A673 (cell line): ENCODE measurements around the gene PDE4C. TPM values are rescaled to one million over a fixed set of nuclear protein-coding genes. Genes with fewer than 3 reads are reported as not detected.

Experiments used
- BruUV-seq: library from RNA; stranded (reverse); fragments of 400-500 nt; replicated peaks from 2 replicates; lab custom pipeline; 2021; lab: Mats Ljungman, UMichigan
- CTCF ChIA-PET: fragments of 300-600 bp; sonication (Branson Sonifier 250); formaldehyde crosslinking; loops from one replicate; lab custom pipeline; 2022; ENCODE audit warnings: antibody characterized with exemption; lab: Charles Lee
- POLR2A ChIA-PET: fragments of 300-600 bp; sonication (Branson Sonifier 250); formaldehyde crosslinking; loops from one replicate; lab custom pipeline; 2022; ENCODE audit warnings: antibody characterized with exemption; ENCODE audit not compliant: low non-redundant PET; lab: Charles Lee
- DNase-seq: peaks from one replicate; pipeline ENCODE4 v3.0.0-alpha.2; 2015; ENCODE audit warnings: low spot score
- H3K27ac ChIP-seq: fragments of 200-600 bp; sonication (generic); 2 replicates; pipeline ENCODE4 v1.5.1; 2016; ENCODE audit warnings: mixed run types, low read depth, mild to moderate bottlenecking, mixed read lengths, antibody characterized with exemption, low read length; ENCODE audit not compliant: poor library complexity, severe bottlenecking
- H3K27me3 ChIP-seq: fragments of 200-600 bp; sonication (generic); replicated peaks from 2 replicates; pipeline ENCODE4 v1.6.1; 2017; ENCODE audit warnings: mixed run types, low read depth, mild to moderate bottlenecking, mixed read lengths, antibody characterized with exemption, low read length; ENCODE audit not compliant: insufficient read depth, poor library complexity
- H3K36me3 ChIP-seq: fragments of 200-600 bp; sonication (generic); 2 replicates; pipeline ENCODE4 v1.6.1; 2016; ENCODE audit warnings: mixed run types, mild to moderate bottlenecking, mixed read lengths, antibody characterized with exemption, low read length; ENCODE audit not compliant: insufficient read depth, poor library complexity, severe bottlenecking
- H3K4me1 ChIP-seq: fragments of 200-600 bp; sonication (generic); 2 replicates; pipeline ENCODE4 v1.6.1; 2017; ENCODE audit warnings: mixed run types, mild to moderate bottlenecking, mixed read lengths, antibody characterized with exemption, low read length; ENCODE audit not compliant: insufficient read depth, poor library complexity, severe bottlenecking
- H3K4me3 ChIP-seq: fragments of 200-600 bp; sonication (generic); 2 replicates; pipeline ENCODE4 v1.5.1; 2016; ENCODE audit warnings: low read depth, mixed run types, mild to moderate bottlenecking, mixed read lengths, low read length; ENCODE audit not compliant: poor library complexity, severe bottlenecking
- H3K9me3 ChIP-seq: fragments of 200-600 bp; sonication (generic); 2 replicates; pipeline ENCODE4 v1.6.1; 2016; ENCODE audit warnings: mixed run types, low read depth, mild to moderate bottlenecking, mixed read lengths, antibody characterized with exemption, low read length; ENCODE audit not compliant: poor library complexity, severe bottlenecking
- CTCF ChIP-seq: fragments of 300-800, 200-600 bp; sonication (generic); conservative IDR thresholded peaks from 2 replicates; pipeline ENCODE4 v1.5.1; 2017; ENCODE audit warnings: low read depth, mild to moderate bottlenecking, antibody characterized with exemption, low read length, moderate library complexity, mixed read lengths
- EZH2 ChIP-seq: fragments of 200-600 bp; sonication (generic); IDR thresholded peaks from 2 replicates; pipeline ENCODE4 v1.6.1; 2017; ENCODE audit warnings: borderline replicate concordance, low read depth, mild to moderate bottlenecking, mixed read lengths, antibody characterized with exemption, low read length; ENCODE audit not compliant: poor library complexity, severe bottlenecking
- intact Hi-C: fragments of 100-400 bp; cut with micrococcal nuclease; formaldehyde crosslinking; loops from one replicate; pipeline ENCODE4 v1.10.0; 2022; ENCODE audit not compliant: unreplicated experiment
- total RNA-seq: library from RNA; stranded (reverse); gene quantifications from 2 replicates; pipeline ENCODE4 v1.2.3, GENCODE V29; 2021

PDE4C gene
- total RNA-seq, 1 experiment from 2014 or later: not detected

GRCh38 chr19:18202397-18202777 is 23.9 kb downstream of the PDE4C start:
- POLR2A ChIA-PET: no interaction called here
- TF ChIP-seq EZH2 (no peak), CTCF (no peak)
- no peaks in the 10 kb centered on the region for H3K27me3 ChIP-seq
- no TSS peak for BruUV-seq
- H3K4me1 ChIP-seq: peaks cover 12% of the 10 kb centered on the region
- no peak for DNase-seq
- peak overlapping the region; percentile 60 for H3K4me3 ChIP-seq
- no peaks in the 10 kb centered on the region for H3K9me3 ChIP-seq
- intact Hi-C loops: loop anchor here (5.0 kb wide), 2 partner anchors 120 to 215 kb away; partner anchors contain the start of genes LSM4 and SSBP4
- no peak overlapping the region for H3K27ac ChIP-seq
- peaks cover 14% of the 10 kb centered on the region for H3K36me3 ChIP-seq
- CTCF ChIA-PET: no interaction called here

DNA sequence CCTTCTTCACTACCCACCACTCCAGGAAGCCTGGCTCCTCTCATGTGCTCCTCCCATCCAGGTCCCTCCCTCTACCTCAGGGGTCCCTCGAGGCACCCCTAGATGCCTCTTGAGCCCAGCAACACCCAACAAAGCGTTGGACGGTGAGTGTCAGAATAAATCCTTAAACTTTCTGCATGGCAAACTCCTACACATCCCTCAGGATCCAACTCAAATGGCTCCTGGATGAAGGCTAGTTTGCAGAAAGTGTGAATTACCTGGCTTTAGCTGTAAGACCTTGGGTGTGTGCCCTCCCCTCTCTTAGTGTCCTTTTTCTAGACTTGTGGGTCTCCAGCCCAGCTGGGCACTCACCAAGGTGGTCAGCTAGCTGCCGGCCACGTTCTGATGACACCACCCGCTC is 27.9 kb downstream of the PDE4C start:
- BruUV-seq: no TSS peak
- intact Hi-C loops: no loop called here
- Histone ChIP-seq H3K9me3 (no peaks in the 10 kb centered on the region), H3K27ac (no peak overlapping the region), H3K4me3 (no peak overlapping the region), H3K27me3 (no peaks in the 10 kb centered on the region), H3K36me3 (peaks cover 14% of the 10 kb centered on the region), H3K4me1 (peaks cover 15% of the 10 kb centered on the region)
- DNase-seq: no peak
- TF ChIP-seq EZH2 (no peak), CTCF (no peak)
- ChIA-PET CTCF (no interaction called here), POLR2A (interaction anchor here (0.6 kb wide), 1 partner anchor 81 kb away, joined by 9 read pairs; no protein-coding TSS in a partner anchor)

- ChIA-PET POLR2A (interaction anchor here (0.6 kb wide), 1 partner anchor 82 kb away, joined by 9 read pairs; no protein-coding TSS in a partner anchor), CTCF (no interaction called here)
- Histone ChIP-seq H3K27me3 (no peaks in the 10 kb centered on the region), H3K9me3 (no peaks in the 10 kb centered on the region), H3K4me1 (peaks cover 11% of the 10 kb centered on the region), H3K4me3 (no peak overlapping the region), H3K36me3 (peaks cover 14% of the 10 kb centered on the region), H3K27ac (no peak overlapping the region)
- no peak for DNase-seq
- BruUV-seq: no TSS peak
- no peak for TF ChIP-seq CTCF
- TF ChIP-seq EZH2: no peak
- intact Hi-C loops: no loop called here
These were observed 28.3 kb downstream of the PDE4C start for GRCh38 chr19:18197941-18198340.
